Measurements from ENCODE around the gene HES3.

DNA sequence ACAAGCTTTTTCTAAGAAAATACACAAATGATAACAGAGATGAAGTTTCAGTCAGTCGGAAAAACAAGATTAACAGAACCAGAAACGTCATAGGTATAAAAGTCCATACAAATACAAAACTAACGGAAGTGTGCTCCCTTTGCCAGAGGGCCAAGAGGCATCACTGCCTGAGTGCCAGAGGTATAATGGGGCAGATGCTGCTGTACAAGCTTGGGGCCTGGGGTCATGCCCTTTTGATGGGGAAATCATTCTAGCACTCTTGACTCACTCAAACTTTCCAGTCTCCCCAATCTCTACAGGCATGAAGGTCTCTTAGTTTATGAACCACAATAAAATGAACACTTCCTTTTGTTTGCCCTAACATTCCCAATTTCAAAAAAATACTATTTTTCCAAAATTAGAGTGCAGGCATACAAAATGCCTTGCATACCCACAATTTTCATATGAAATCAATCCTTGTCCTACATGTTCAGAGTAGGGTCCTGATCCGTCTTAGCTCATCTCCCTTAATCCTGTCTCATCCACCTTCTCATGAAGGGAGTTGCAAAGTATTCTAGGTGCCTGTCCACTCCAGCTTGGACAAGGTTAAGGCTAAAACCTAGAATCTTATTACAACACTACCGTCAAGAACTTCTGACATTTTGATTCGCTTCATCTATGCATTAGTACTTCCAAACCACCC lies 46.1 kb upstream of the HES3 start:
- TF ChIP-seq CTCF (IDR thresholded peaks at IDR 0.05) = no peak
- TF ChIP-seq POLR2A (IDR thresholded peaks at IDR 0.05) = no peak

Measured in Peyer's patch (tissue), 4 donors.